HG03064 (cell line): ENCODE measurements around the gene ERN1.
A peak's percentile ranks its signal among the peaks of the same experiment; 100 is the strongest.
"Not testable (repeated sequence)": the region's sequence is repeated elsewhere in the genome, so short reads cannot be mapped to it uniquely, and the experiment has no call there.

Experiments
- ATAC-seq: cut with Tn5 transposase; IDR thresholded peaks from one replicate; pipeline ENCODE4 v1.9.1; 2021; ENCODE audit warnings: low read depth; ENCODE audit not compliant: unreplicated experiment

Gene ERN1

GRCh38 chr17:64039106-64039400 is 90.9 kb downstream of the ERN1 start:
- ATAC-seq, result no peak

GRCh38 chr17:64038331-64039105 is 91.4 kb downstream of the ERN1 start:
- ATAC-seq, result no peak

- ATAC-seq, result no peak
Measured at GRCh38 chr17:64037802-64038201, 92.1 kb downstream of the ERN1 start.

- ATAC-seq, result no peak
Measured at GRCh38 chr17:64037180-64037579, 92.8 kb downstream of the ERN1 start.

- no peak for ATAC-seq
Measured at GRCh38 chr17:64036198-64036922, 93.6 kb downstream of the ERN1 start.

DNA sequence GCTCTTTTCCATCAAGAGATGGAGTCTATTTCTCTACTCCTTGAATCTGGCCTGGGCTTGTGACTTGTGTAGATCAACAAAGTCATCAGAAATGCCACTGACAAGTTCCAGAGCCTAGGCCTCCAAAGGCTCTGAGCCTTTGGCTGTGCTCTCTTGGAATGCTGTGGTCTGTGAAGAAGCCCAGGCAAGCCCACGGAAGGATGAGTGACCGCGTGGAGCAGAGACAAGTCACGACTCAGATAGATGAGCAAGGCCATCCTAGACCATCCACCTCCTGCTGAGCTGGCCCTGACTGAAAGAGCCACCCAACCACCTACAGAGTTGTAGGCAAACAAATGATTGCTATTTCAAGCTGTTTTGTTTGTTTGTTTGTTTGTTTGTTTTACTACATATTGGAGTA is 97.9 kb downstream of the ERN1 start:
- ATAC-seq, result no peak

GRCh38 chr17:64028874-64029464 is 101.0 kb downstream of the ERN1 start:
- ATAC-seq, result no peak

- no peak for ATAC-seq
Measured at GRCh38 chr17:64025732-64026294, 104.1 kb downstream of the ERN1 start.

- ATAC-seq, result no peak
Measured at GRCh38 chr17:64024781-64025731, 104.9 kb downstream of the ERN1 start.

GRCh38 chr17:64024215-64024654 is 105.7 kb downstream of the ERN1 start:
- no peak for ATAC-seq

DNA sequence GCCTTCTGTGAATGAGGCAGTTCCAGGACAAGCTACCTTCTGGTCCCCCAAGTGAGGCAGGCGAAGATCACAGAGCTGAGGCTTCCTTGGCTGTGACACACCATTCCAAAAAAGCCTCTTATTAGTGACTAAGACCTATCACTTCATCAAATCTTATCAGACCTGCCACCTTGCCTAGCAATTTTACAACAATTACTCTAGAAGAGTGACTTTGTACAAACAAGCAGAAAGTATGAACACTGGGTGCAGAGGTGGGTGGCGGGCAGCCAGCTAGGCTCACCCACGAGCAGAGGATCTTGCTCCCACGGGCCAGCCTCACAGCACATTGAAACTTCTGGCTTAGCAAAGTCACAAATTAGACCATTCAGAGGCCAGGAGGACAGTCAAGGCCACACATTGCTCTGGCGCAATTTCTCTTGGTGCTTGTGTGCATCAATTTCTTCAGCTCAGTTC is 107.3 kb downstream of the ERN1 start:
- ATAC-seq, result no peak

GRCh38 chr17:64020056-64020766 is 109.7 kb downstream of the ERN1 start, which contains the start of gene ICAM2:
ICAM2 (minus strand) TSS chr17:64020633; CDS start chr17:64006691, 13,942 bp downstream.
- peak; percentile 51 for ATAC-seq

GRCh38 chr17:64019551-64019961 is 110.4 kb downstream of the ERN1 start:
- ATAC-seq, result not testable (repeated sequence)

GRCh38 chr17:64017381-64017980 is 112.5 kb downstream of the ERN1 start:
- ATAC-seq, result no peak

GRCh38 chr17:64016974-64017373 is 113.0 kb downstream of the ERN1 start:
- ATAC-seq, result no peak

DNA sequence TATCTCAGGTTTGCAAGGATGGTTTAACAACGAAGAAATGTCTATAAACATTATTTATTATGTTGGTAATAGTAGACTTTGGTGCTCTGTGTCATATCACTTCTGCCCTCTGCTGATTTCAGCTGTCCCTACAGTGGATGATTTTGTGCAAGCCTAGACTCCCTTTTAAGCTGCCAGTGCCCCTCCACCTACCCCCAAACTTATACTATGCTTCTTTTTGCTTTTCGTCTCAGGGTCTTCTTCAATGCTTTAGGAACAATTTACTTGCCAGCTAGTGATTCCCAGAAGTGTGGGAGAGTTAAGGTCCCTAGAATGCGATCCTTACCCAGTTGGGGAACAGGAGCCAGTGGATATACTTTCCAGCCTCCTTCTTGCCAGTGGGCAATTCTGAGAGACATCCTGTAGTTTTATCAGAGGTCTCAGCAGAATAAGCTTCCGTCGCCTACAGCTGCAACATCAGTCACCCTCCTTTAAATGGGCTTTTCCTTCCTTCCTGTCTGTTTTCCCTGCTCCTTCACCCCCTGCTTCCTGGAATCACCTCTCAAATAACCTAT is 113.6 kb downstream of the ERN1 start:
- ATAC-seq, result no peak

DNA sequence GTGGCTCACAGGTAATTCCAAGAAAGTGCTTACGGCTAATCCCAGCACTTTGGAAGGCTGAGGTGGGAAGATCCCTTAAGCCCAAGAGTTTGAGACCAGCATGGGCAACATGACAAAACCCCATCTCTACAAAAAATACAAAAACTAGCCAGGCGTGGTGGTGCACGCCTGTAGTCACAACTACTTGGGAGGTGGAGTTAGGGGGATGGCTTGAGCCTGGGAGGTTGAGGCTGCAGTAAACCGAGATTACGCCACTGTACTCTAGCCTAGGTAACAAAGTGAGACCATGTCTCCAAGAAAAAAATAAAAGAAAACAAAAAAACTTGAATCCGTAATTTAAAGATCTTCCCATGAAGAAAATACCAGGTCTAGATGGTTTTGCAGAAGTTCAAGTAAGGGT is 114.5 kb downstream of the ERN1 start:
- ATAC-seq, result no peak

GRCh38 chr17:64009571-64010402 is 120.2 kb downstream of the ERN1 start:
- no peak for ATAC-seq
